Effector CD8-positive, alpha-beta T cell (primary cell): ENCODE data around the gene SLN.

Experiments used
- DNase-seq: peaks from one replicate; lab custom pipeline; 2025; lab: John Stamatoyannopoulos, UW

Gene SLN

GRCh38 chr11:107719557-107720302 is 7.9 kb upstream of the SLN start:
- no peak for DNase-seq

DNA sequence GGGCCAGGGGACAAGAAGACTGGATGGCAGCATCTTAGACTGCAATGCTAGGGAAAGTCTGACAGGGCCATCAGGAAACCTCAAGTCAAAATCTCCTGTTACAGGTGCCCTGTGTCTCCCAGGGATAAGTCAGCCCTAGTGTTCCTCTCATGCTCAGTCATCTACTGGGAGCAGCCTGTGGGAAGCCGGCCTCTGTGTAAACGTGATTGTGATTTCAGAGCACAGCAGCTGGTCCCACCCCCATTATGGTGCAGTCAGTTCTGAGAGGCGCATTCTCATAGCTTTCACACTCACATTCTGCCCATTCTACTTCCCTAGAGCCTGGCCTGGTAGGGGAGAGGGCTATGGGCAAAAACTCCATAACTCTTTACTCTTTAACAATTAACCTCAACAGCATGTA is 7.2 kb upstream of the SLN start:
- no peak for DNase-seq

- DNase-seq: no peak
Measured at GRCh38 chr11:107716884-107717532, 5.2 kb upstream of the SLN start.

- DNase-seq: no peak
Measured at GRCh38 chr11:107713009-107713408, 1.2 kb upstream of the SLN start.

GRCh38 chr11:107710301-107710700 is 1.6 kb downstream of the SLN start:
- DNase-seq: no peak

- no peak for DNase-seq
Measured at GRCh38 chr11:107708792-107709191, 3.1 kb downstream of the SLN start.

GRCh38 chr11:107707807-107708206 is 4.0 kb downstream of the SLN start:
- no peak for DNase-seq

DNA sequence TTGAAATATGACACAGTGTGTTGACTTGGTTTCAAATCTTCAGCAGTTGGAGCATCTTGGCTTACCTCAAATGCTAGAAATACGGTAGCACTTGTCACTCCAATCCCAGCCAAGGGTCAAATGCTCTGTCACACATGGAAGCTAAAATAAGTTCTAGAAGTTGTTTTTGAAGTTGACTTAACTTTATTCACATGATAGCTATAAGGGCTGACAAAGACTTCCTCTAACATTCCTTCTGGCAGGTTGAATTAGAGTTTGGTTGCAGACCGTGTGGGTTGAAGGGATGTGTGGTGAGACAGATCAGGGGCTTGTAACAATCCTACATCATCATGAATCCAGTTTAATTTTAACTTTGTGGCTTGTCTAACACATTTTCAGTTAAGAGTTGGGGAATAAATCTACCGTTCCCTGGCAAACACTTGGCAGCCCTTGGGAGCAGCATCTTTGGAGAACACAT is 4.6 kb downstream of the SLN start:
- DNase-seq: no peak

- DNase-seq: no peak
Measured at GRCh38 chr11:107706531-107706930, 5.3 kb downstream of the SLN start.

- DNase-seq: no peak
Measured at GRCh38 chr11:107705027-107705426, 6.8 kb downstream of the SLN start.

- DNase-seq: no peak
Measured at GRCh38 chr11:107704451-107704850, 7.4 kb downstream of the SLN start.

GRCh38 chr11:107702723-107703122 is 9.1 kb downstream of the SLN start:
- no peak for DNase-seq

DNA sequence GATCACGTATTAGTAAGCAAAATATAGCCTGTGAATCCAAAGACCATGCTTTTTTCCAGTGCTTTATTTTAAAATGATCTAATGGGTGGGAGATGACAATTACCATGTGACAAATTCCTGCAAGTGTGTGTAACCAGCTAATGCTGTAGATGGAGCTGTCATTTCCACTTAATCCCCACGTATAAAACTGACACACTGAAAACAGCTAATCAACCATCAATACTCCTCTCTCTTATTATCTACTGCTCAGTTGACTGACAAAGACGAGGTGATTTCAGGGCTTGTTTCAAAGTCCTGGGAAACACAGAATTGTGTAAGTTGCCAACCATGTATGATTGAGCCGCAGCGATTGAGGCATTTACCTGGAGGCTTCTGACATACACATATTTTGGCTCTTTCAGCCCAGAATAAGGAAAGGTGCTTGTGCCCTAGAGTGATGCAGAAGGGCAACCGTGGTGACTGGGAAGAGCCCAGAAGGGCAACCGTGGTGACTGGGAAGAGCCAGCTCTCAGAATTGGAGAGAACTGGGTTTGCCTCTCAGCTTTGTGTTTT is 9.7 kb downstream of the SLN start:
- no peak for DNase-seq

DNA sequence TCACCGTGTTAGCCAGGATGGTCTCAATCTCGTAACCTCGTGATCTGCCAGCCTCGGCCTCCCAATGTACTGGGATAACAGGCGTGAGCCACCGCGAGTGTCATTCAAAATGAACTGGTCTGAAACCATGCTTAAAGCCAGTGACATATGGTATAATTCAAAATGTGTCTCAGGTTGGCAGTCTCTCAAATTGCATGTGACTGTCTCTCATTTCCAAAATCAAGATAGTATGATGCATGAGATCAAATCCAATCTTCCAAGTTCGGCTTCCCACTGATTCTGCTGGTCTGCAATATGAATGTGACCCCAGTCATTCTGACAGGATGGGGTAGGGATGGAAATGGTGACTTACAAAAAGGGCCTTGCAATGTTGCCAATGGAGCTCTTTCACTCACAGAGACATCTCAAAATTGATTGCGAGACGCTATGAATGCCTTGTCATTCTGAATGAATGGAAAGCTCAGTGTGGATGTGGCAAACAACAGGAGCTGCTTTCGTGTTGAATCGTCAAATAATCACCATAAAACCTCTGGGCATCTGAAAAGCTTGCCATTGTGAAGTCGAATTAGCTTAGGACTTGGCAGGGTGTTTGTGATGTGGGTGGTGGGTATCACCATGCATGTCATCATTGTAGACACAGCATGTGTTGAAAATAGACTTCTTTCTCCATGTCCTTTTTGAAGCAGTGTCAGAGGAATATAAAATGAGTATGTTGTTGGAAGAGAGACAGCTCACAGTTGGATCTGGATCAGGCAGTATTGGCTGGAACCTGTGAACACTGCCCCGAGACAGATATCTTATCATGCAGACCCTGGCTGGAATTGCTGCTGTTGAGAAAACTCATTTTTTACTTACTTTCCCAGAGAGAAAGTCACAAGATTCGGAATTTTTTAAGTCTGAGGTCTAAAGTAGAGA is 12.2 kb downstream of the SLN start:
- no peak for DNase-seq

GRCh38 chr11:107697291-107697690 is 14.6 kb downstream of the SLN start:
- DNase-seq: no peak

DNA sequence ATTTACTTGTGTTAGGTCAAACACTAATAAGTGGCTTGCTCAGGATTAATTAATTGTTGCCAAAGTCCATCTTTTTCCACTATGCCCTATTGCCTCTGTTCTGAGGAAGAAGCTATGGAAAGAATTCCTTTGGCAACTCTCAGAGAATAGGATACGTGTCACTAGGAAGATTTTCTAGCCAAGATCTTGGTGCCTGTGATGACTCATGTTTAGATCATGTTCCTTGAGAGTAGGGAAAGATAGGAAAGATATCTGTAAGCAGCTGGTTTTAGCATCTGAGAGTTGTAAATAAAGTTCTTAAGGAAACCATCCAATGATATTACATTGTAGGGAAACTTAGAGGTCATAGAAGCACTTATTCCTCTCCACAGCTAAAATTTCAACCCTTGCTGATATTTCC is 15.7 kb downstream of the SLN start:
- no peak for DNase-seq

DNA sequence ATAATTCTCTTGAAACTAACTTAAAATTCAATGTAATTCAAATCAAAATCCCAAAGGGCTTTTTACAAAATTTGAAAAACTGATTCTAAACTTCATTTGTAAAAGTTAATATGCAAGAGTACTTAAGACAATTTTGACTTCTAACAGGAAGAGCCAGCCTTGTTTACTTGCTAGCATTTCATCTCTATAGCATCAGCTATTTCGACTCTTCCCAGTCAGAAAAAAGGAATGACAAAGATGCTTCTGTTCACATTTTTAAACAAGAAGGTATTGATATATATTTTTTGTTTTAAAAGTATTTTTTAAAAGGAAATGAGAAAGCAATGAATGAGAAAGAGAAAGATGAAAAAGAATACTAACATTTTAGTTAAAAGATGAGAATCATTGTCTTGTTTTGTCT is 16.4 kb downstream of the SLN start:
- no peak for DNase-seq

- DNase-seq: no peak
Measured at GRCh38 chr11:107691000-107691750, 20.7 kb downstream of the SLN start.

- peak; percentile 17 for DNase-seq
Measured at GRCh38 chr11:107689317-107690202, 22.3 kb downstream of the SLN start.

GRCh38 chr11:107688322-107688918 is 23.4 kb downstream of the SLN start:
- DNase-seq: no peak
